AG09319 (cell line): ENCODE measurements around the gene SGO2.

Source experiments
- DNase-seq: peaks from one replicate; pipeline ENCODE4 v3.0.0-alpha.2; 2010; ENCODE audit warnings: low read depth; ENCODE audit errors: extremely low read depth
- CTCF ChIP-seq: IDR thresholded peaks from 2 replicates; pipeline ENCODE4 v1.5.1; 2011; ENCODE audit warnings: low read depth, mild to moderate bottlenecking, inconsistent platforms, low read length, moderate library complexity

SGO2 gene

GRCh38 chr2:200631287-200631686 is 105.3 kb downstream of the SGO2 start:
- no peak for TF ChIP-seq CTCF
- no peak for DNase-seq
